Loucy (cell line): ENCODE data around the gene PRB4.

ENCODE experiments used
- H2AFZ ChIP-seq: fragments of 200-600 bp; sonication (generic); 2 replicates; pipeline ENCODE4 v1.6.0; 2016; ENCODE audit warnings: antibody characterized with exemption, mild to moderate bottlenecking, low read length, moderate library complexity
- H3F3A ChIP-seq: fragments of 200-600 bp; 2 replicates; pipeline ENCODE4 v1.6.0; 2016; ENCODE audit warnings: antibody characterized with exemption, low read depth, mild to moderate bottlenecking
- H3K27me3 ChIP-seq: fragments of 200-600 bp; sonication (generic); 2 replicates; pipeline ENCODE4 v1.6.1; 2014; ENCODE audit warnings: low read length, mild to moderate bottlenecking; ENCODE audit not compliant: insufficient read depth, poor library complexity, severe bottlenecking
- H3K36me3 ChIP-seq: fragments of 200-600 bp; sonication (generic); 2 replicates; pipeline ENCODE4 v1.6.1; 2016; ENCODE audit warnings: low read length; ENCODE audit not compliant: insufficient read depth
- H3K4me1 ChIP-seq: fragments of 200-600 bp; sonication (generic); 2 replicates; pipeline ENCODE4 v1.5.1; 2014; ENCODE audit warnings: low read length, mild to moderate bottlenecking; ENCODE audit not compliant: insufficient read depth, poor library complexity, severe bottlenecking
- H3K4me2 ChIP-seq: fragments of 200-600 bp; sonication (generic); 2 replicates; pipeline ENCODE4 v1.6.0; 2014; ENCODE audit warnings: antibody characterized with exemption, low read length, low read depth, mild to moderate bottlenecking; ENCODE audit not compliant: poor library complexity, severe bottlenecking
- H3K4me3 ChIP-seq: fragments of 200-600 bp; sonication (generic); 2 replicates; pipeline ENCODE4 v1.5.1; 2014; ENCODE audit warnings: low read length, mild to moderate bottlenecking, mixed read lengths; ENCODE audit not compliant: poor library complexity, severe bottlenecking
- H3K79me2 ChIP-seq: fragments of 200-600 bp; sonication (generic); 2 replicates; pipeline ENCODE4 v1.6.1; 2014; ENCODE audit warnings: low read length; ENCODE audit not compliant: insufficient read depth
- H3K9ac ChIP-seq: fragments of 200-600 bp; sonication (generic); 2 replicates; pipeline ENCODE4 v1.6.0; 2014; ENCODE audit warnings: mild to moderate bottlenecking, low read depth, low read length, moderate library complexity; ENCODE audit not compliant: poor library complexity, severe bottlenecking
- H3K9me2 ChIP-seq: fragments of 200-600 bp; sonication (generic); replicated peaks from 2 replicates; pipeline ENCODE4 v1.6.1; 2016; ENCODE audit warnings: low read depth, low read length, mixed read lengths
- H3K9me3 ChIP-seq: fragments of 200-600 bp; sonication (generic); 2 replicates; pipeline ENCODE4 v1.6.1; 2014; ENCODE audit warnings: mild to moderate bottlenecking, antibody characterized with exemption, low read length, low read depth; ENCODE audit not compliant: insufficient read depth
- H4K20me1 ChIP-seq: fragments of 200-600 bp; sonication (generic); 2 replicates; pipeline ENCODE4 v1.6.0; 2014; ENCODE audit warnings: antibody characterized with exemption, low read length, mild to moderate bottlenecking; ENCODE audit not compliant: insufficient read depth, poor library complexity, severe bottlenecking
- EZH2phosphoT487 ChIP-seq: fragments of 200-600 bp; IDR thresholded peaks from 2 replicates; pipeline ENCODE4 v1.6.1; 2018; ENCODE audit warnings: antibody characterized with exemption, mild to moderate bottlenecking, moderate library complexity, borderline replicate concordance
- TF ChIP-seq, protein P1 (sequence below): fragments of 200-600 bp; sonication (generic); conservative IDR thresholded peaks from 2 replicates; pipeline ENCODE4 v1.5.1; 2014; ENCODE audit warnings: mild to moderate bottlenecking, antibody characterized with exemption, low read length

The PRB4 gene

DNA sequence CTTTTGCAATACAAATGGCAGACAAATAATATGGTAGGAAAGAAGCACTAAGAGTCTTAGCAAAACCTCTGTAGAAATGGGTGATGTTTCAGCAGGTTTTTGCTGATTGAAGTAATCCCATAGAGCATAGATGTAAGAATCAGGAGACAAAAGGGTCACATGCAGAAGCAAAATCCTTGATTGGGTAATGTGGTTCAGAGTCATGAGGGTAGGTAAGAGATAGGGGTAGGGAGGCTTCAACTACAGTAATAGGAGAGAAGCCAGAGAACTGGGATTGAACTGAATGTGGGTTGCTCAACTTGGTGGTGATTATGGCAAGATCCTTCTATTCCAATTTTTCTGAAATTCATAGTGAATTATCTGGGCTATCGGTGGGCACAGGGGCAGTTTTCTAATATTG, 45.7 kb downstream of the PRB4 start:
- no peak overlapping the region for H3K4me2 ChIP-seq
- H3K36me3 ChIP-seq, result no peaks in the 10 kb centered on the region
- H3F3A ChIP-seq, result no peaks in the 10 kb centered on the region
- H3K9me3 ChIP-seq, result no peaks in the 10 kb centered on the region
- TF ChIP-seq, protein P1, sequence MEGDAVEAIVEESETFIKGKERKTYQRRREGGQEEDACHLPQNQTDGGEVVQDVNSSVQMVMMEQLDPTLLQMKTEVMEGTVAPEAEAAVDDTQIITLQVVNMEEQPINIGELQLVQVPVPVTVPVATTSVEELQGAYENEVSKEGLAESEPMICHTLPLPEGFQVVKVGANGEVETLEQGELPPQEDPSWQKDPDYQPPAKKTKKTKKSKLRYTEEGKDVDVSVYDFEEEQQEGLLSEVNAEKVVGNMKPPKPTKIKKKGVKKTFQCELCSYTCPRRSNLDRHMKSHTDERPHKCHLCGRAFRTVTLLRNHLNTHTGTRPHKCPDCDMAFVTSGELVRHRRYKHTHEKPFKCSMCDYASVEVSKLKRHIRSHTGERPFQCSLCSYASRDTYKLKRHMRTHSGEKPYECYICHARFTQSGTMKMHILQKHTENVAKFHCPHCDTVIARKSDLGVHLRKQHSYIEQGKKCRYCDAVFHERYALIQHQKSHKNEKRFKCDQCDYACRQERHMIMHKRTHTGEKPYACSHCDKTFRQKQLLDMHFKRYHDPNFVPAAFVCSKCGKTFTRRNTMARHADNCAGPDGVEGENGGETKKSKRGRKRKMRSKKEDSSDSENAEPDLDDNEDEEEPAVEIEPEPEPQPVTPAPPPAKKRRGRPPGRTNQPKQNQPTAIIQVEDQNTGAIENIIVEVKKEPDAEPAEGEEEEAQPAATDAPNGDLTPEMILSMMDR, result no peak
- no peak for TF ChIP-seq EZH2phosphoT487
- H3K9me2 ChIP-seq, result no peaks in the 10 kb centered on the region
- no peak overlapping the region for H3K9ac ChIP-seq
- no peaks in the 10 kb centered on the region for H3K27me3 ChIP-seq
- no peak overlapping the region for H3K4me3 ChIP-seq
- no peaks in the 10 kb centered on the region for H3K4me1 ChIP-seq
- H4K20me1 ChIP-seq, result no peaks in the 10 kb centered on the region
- H2AFZ ChIP-seq, result no peak overlapping the region
- H3K79me2 ChIP-seq, result no peaks in the 10 kb centered on the region
